K562 (cell line): ENCODE measurements around the gene FOS. TPM values are rescaled to one million over a fixed set of nuclear protein-coding genes. Genes with fewer than 3 reads are reported as not detected.

Experiments
- CBFB ChIP-seq: sonication (generic); formaldehyde crosslinking; IDR thresholded peaks from 2 replicates; pipeline ENCODE4 v1.4.0; 2020; ENCODE audit warnings: mild to moderate bottlenecking, missing genetic modification reagents
- CBX1 ChIP-seq: sonication (generic); IDR thresholded peaks from 2 replicates; pipeline ENCODE4 v1.6.1; 2016; ENCODE audit warnings: antibody characterized with exemption, low read depth, mild to moderate bottlenecking
- DDX20 ChIP-seq: fragments of 450-650 bp; IDR thresholded peaks from 2 replicates; pipeline ENCODE4 v1.6.1; 2016; ENCODE audit warnings: missing genetic modification characterization, low read depth, mild to moderate bottlenecking, missing compliant biosample characterization, moderate library complexity
- ELF2 ChIP-seq: fragments of 250-450 bp; sonication (Bioruptor Pico); IDR thresholded peaks from 2 replicates; pipeline ENCODE4 v1.5.0; 2021; ENCODE audit warnings: mild to moderate bottlenecking
- GTF2E2 ChIP-seq: fragments of 200-800 bp; sonication (Bioruptor generic); IDR thresholded peaks from 2 replicates; pipeline ENCODE4 v1.6.1; 2016; ENCODE audit warnings: missing genetic modification characterization, missing compliant biosample characterization
- GTF2F1 ChIP-seq: IDR thresholded peaks from 2 replicates; pipeline ENCODE4 v1.6.1; 2011; ENCODE audit warnings: low read depth, low read length, improper control_type of control experiment
- KLF10 ChIP-seq: fragments of 250-450 bp; sonication (Bioruptor Pico); IDR thresholded peaks from 2 replicates; pipeline ENCODE4 v1.6.1; 2021; ENCODE audit warnings: matching md5 sums
- L3MBTL2 ChIP-seq: fragments of 450-650 bp; IDR thresholded peaks from 2 replicates; pipeline ENCODE4 v1.6.1; 2016; ENCODE audit warnings: mild to moderate bottlenecking, moderate library complexity
- MCM5 ChIP-seq: fragments of 450-650 bp; IDR thresholded peaks from 2 replicates; pipeline ENCODE4 v1.6.1; 2016; ENCODE audit warnings: low read depth
- MEIS2 ChIP-seq: fragments of 450-650 bp; IDR thresholded peaks from 2 replicates; pipeline ENCODE4 v1.6.1; 2014; ENCODE audit warnings: mild to moderate bottlenecking; ENCODE audit not compliant: partially characterized antibody
- MLLT1 ChIP-seq, 2 experiments: fragments of 450-650 bp; IDR thresholded peaks; 2 replicates each; pipeline ENCODE4 v1.6.1; 2016
- NCOA1 ChIP-seq: fragments of 450-650 bp; IDR thresholded peaks from 2 replicates; pipeline ENCODE4 v1.6.1; 2016; ENCODE audit warnings: low read depth
- PHB2 ChIP-seq: fragments of 450-650 bp; IDR thresholded peaks from 2 replicates; pipeline ENCODE4 v1.6.1; 2017; ENCODE audit warnings: low read depth
- SIX5 ChIP-seq, 2 experiments: IDR thresholded peaks; 2 replicates each; pipeline ENCODE4 v1.6.1; 2011; ENCODE audit warnings: low read length in 2 of 2, borderline replicate concordance in 1 of 2, low read depth in 1 of 2, mild to moderate bottlenecking in 1 of 2, moderate library complexity in 1 of 2; ENCODE audit not compliant: insufficient read depth in 1 of 2
- SREBF2 ChIP-seq: sonication (generic); formaldehyde crosslinking; IDR thresholded peaks from 2 replicates; pipeline ENCODE4 v1.4.0; 2020; ENCODE audit warnings: mild to moderate bottlenecking, missing genetic modification reagents
- STAG1 ChIP-seq: sonication (generic); formaldehyde crosslinking; IDR thresholded peaks from 2 replicates; pipeline ENCODE4 v1.5.0; 2020; ENCODE audit warnings: missing genetic modification reagents, borderline replicate concordance
- TEAD1 ChIP-seq, 2 experiments: fragments of 450-650 bp in 1 of 2; sonication (generic) in 1 of 2; formaldehyde crosslinking; IDR thresholded peaks; 2 replicates each; pipeline versions ENCODE4 v1.4.0 to v1.8.0; 2020 to 2022; ENCODE audit warnings: mild to moderate bottlenecking in 2 of 2, missing genetic modification reagents in 1 of 2
- ZFP1 ChIP-seq: fragments of 450-650 bp; formaldehyde crosslinking; IDR thresholded peaks from 2 replicates; pipeline ENCODE4 v1.4.0; 2020; ENCODE audit warnings: mild to moderate bottlenecking, mixed read lengths
- ZFP30 ChIP-seq: fragments of 250-450 bp; sonication (Bioruptor Pico); IDR thresholded peaks from 2 replicates; pipeline ENCODE4 v1.8.0; 2022; ENCODE audit warnings: moderate library complexity, mild to moderate bottlenecking, inconsistent platforms, borderline replicate concordance
- ZNF655 ChIP-seq: fragments of 250-450 bp; sonication (Bioruptor Pico); IDR thresholded peaks from 2 replicates; pipeline ENCODE4 v1.5.0; 2021
- polyA plus RNA-seq, 8 experiments: library from polyadenylated mRNA; depleted of rRNA in 4 of 8; stranded (reverse) in 5 of 8; unstranded in 3 of 8; fragments of >200 nt; fragmentation: Nextera tagmentation in 2 of 8; fragmentation: Illumina TruSeq in 1 of 8; extraction: Ambion mirVana in 2 of 8; extraction: Trizol in 1 of 8; gene quantifications; 2 replicates each; pipeline versions ENCODE4 v1.2.1 to v1.2.3, GENCODE V29; 2011 to 2014; ENCODE audit warnings: inconsistent platforms in 1 of 8, missing spikeins in 1 of 8
- total RNA-seq, 7 experiments: library from RNA; depleted of rRNA in 6 of 7; stranded (reverse); fragments of >200 nt in 6 of 7; fragmentation: Illumina TruSeq in 2 of 7; extraction: Trizol in 2 of 7; gene quantifications; 2 replicates each; pipeline versions ENCODE4 v1.2.1 to v1.2.3, GENCODE V29; 2011 to 2021; ENCODE audit warnings: low replicate concordance in 1 of 7
- TF ChIP-seq, protein P1 (sequence below): fragments of 450-650 bp; conservative IDR thresholded peaks from 2 replicates; pipeline ENCODE4 v1.6.1; 2016; ENCODE audit warnings: missing genetic modification characterization, low read depth, mild to moderate bottlenecking, control low read depth, missing compliant biosample characterization
- TF ChIP-seq, protein P2 (sequence below), 2 experiments: fragments of 150-350 bp in 1 of 2; IDR thresholded peaks; 2 replicates each; pipeline ENCODE4 v1.6.1; 2012 to 2016; ENCODE audit warnings: low read depth in 2 of 2, low read length in 2 of 2, mild to moderate bottlenecking in 1 of 2, moderate library complexity in 1 of 2

The FOS gene
- total and polyA plus RNA-seq, 9 of the 15 experiments (the other 6 are each of a cell fraction or from before 2014, with no cell fraction given): 0.54 to 13.8 (median 8.9) TPM

DNA sequence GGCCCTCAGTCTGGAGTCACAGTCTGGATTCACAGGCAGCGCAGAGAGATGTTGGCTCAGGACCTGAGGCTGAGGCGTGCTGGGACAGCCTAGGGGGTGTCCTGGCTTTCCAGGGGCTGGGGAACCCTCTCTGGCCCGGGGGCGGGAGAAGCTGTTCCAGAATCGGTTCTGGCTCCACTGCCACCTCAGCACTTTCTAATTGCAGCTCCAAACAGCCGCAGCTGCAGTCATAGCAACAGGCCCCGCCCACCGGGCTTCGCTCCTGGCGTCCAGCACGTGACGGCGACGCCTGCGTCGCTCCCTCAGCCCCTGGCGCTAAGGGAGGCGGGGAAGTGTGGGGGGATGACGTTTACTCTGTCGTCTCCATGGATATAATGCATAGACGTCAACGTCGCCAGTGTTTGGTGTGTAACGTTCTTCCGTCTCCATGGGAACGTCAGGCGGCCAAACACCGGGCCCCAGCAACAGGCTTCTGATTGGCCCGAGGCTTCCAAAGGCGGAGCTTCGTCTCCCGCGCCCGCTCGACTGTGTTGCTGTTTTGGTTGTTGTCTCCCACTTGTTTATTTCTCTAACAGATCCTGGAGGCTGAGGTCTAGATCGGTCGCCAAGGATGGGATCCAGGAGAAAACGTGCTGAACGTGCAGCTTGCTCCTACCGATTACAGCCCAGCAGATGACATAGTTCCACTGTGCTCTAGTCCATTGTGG, 19.7 kb upstream of the FOS start (continued):
- TF ChIP-seq, protein P1, sequence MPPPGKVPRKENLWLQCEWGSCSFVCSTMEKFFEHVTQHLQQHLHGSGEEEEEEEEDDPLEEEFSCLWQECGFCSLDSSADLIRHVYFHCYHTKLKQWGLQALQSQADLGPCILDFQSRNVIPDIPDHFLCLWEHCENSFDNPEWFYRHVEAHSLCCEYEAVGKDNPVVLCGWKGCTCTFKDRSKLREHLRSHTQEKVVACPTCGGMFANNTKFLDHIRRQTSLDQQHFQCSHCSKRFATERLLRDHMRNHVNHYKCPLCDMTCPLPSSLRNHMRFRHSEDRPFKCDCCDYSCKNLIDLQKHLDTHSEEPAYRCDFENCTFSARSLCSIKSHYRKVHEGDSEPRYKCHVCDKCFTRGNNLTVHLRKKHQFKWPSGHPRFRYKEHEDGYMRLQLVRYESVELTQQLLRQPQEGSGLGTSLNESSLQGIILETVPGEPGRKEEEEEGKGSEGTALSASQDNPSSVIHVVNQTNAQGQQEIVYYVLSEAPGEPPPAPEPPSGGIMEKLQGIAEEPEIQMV (tag): no peak
- 0 out of 4 replicates have a peak, but pooled peaks of 1 of the 2 experiments have one; percentile 9 for TF ChIP-seq TEAD1 (CRISPR knock-in tag; IDR thresholded peaks at IDR 0.05)
- TF ChIP-seq PHB2: no peak
- no peak for TF ChIP-seq CBFB (CRISPR knock-in tag)
- TF ChIP-seq ELF2: no peak
- no peak for TF ChIP-seq STAG1 (CRISPR knock-in tag)
- TF ChIP-seq MEIS2: peak; percentile 72
- TF ChIP-seq, protein P2, sequence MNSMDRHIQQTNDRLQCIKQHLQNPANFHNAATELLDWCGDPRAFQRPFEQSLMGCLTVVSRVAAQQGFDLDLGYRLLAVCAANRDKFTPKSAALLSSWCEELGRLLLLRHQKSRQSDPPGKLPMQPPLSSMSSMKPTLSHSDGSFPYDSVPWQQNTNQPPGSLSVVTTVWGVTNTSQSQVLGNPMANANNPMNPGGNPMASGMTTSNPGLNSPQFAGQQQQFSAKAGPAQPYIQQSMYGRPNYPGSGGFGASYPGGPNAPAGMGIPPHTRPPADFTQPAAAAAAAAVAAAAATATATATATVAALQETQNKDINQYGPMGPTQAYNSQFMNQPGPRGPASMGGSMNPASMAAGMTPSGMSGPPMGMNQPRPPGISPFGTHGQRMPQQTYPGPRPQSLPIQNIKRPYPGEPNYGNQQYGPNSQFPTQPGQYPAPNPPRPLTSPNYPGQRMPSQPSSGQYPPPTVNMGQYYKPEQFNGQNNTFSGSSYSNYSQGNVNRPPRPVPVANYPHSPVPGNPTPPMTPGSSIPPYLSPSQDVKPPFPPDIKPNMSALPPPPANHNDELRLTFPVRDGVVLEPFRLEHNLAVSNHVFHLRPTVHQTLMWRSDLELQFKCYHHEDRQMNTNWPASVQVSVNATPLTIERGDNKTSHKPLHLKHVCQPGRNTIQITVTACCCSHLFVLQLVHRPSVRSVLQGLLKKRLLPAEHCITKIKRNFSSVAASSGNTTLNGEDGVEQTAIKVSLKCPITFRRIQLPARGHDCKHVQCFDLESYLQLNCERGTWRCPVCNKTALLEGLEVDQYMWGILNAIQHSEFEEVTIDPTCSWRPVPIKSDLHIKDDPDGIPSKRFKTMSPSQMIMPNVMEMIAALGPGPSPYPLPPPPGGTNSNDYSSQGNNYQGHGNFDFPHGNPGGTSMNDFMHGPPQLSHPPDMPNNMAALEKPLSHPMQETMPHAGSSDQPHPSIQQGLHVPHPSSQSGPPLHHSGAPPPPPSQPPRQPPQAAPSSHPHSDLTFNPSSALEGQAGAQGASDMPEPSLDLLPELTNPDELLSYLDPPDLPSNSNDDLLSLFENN (IDR thresholded peaks at IDR 0.05; ENCODE audit: low read depth in 2 of 2, low read length in 2 of 2): no peak
- no peak for TF ChIP-seq ZFP30 (CRISPR knock-in tag)
- TF ChIP-seq MCM5: no peak
- TF ChIP-seq MLLT1 (IDR thresholded peaks at IDR 0.05): no peak
- TF ChIP-seq L3MBTL2: peak; percentile 93
- no peak for TF ChIP-seq SIX5 (IDR thresholded peaks at IDR 0.05; ENCODE audit: borderline replicate concordance in 1 of 2, insufficient read depth in 1 of 2, low read depth in 1 of 2, low read length in 2 of 2)
- TF ChIP-seq KLF10 (CRISPR knock-in tag): no peak
- TF ChIP-seq DDX20: no peak
- TF ChIP-seq CBX1: no peak
- TF ChIP-seq GTF2F1: no peak
- no peak for TF ChIP-seq GTF2E2 (tag)
- TF ChIP-seq NCOA1: no peak
- TF ChIP-seq ZNF655: no peak
- TF ChIP-seq ZFP1 (CRISPR knock-in tag): no peak
- TF ChIP-seq SREBF2: no peak
